Liver (tissue), 3 donors: Measurements from ENCODE around the gene CPA1.

Experiments used
- EGR1 ChIP-seq, 2 donors: IDR thresholded peaks; 2 replicates each; pipeline ENCODE4 v1.6.1; 2016 to 2018; ENCODE audit warnings: antibody characterized with exemption in 2 of 2, low read depth in 2 of 2
- FOXA1 ChIP-seq: IDR thresholded peaks from 2 replicates; pipeline ENCODE4 v1.6.1; 2016; ENCODE audit warnings: antibody characterized with exemption
- GABPA ChIP-seq, 2 donors: IDR thresholded peaks in 1 of 2; conservative IDR thresholded peaks in 1 of 2; 2 replicates each; pipeline ENCODE4 v1.6.1; 2016; ENCODE audit warnings: antibody characterized with exemption in 2 of 2, mild to moderate bottlenecking in 1 of 2, moderate library complexity in 1 of 2
- JUND ChIP-seq, 2 donors: IDR thresholded peaks; 2 replicates each; pipeline ENCODE4 v1.6.1; 2016; ENCODE audit warnings: antibody characterized with exemption in 2 of 2
- RAD21 ChIP-seq, 2 donors: IDR thresholded peaks; 2 replicates each; pipeline ENCODE4 v1.6.1; 2016; ENCODE audit warnings: antibody characterized with exemption in 2 of 2, mild to moderate bottlenecking in 2 of 2
- RXRA ChIP-seq, 2 donors: IDR thresholded peaks; 2 replicates each; pipeline ENCODE4 v1.6.1; 2017 to 2018; ENCODE audit warnings: antibody characterized with exemption in 2 of 2, mild to moderate bottlenecking in 1 of 2
- TAF1 ChIP-seq: conservative IDR thresholded peaks from 2 replicates; pipeline ENCODE4 v1.6.1; 2016; ENCODE audit warnings: antibody characterized with exemption, mild to moderate bottlenecking
- YY1 ChIP-seq: IDR thresholded peaks from 2 replicates; pipeline ENCODE4 v1.6.1; 2016; ENCODE audit warnings: antibody characterized with exemption, mild to moderate bottlenecking
- TF ChIP-seq, protein P1 (sequence below): fragments of 150-350 bp; IDR thresholded peaks from 2 replicates; pipeline ENCODE4 v1.5.1; 2017; ENCODE audit warnings: improper control_type of control experiment, low read depth, low read length; ENCODE audit not compliant: missing input control
- TF ChIP-seq, protein P2 (sequence below): IDR thresholded peaks from 2 replicates; pipeline ENCODE4 v1.6.1; 2016; ENCODE audit warnings: antibody characterized with exemption
- TF ChIP-seq, protein P3 (sequence below): IDR thresholded peaks from 2 replicates; pipeline ENCODE4 v1.6.1; 2016; ENCODE audit warnings: antibody characterized with exemption
- donor health status: healthy.
- donor health status: healthy.

DNA sequence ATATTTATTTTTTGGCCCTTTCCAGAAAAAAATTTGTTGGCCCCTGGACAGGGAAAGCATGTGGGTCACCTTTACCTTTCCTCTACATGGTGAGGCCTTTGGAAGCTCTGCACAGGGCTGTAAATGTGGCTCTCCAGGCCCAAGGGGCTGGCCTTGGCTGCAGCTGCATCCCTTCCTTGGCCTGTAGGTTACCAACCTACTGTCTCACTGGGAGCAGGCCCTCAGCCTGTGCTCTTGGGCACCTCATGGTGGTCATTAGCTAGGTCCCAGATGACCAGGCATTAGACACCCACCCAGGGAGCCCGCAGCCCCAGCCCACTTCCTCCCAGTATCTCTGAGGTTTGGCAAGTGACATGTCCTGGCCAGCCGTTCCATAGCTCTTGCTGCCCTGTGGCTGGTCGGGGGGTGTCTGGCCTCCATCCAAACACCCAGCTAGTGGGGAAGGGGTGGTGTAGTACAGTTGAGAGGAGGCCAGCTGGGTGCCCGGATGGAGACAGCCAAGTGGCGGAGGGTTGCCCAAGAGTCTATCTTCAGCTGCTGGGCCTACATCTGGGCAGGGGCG lies 42.8 kb upstream of the CPA1 start:
- TF ChIP-seq, protein P1, sequence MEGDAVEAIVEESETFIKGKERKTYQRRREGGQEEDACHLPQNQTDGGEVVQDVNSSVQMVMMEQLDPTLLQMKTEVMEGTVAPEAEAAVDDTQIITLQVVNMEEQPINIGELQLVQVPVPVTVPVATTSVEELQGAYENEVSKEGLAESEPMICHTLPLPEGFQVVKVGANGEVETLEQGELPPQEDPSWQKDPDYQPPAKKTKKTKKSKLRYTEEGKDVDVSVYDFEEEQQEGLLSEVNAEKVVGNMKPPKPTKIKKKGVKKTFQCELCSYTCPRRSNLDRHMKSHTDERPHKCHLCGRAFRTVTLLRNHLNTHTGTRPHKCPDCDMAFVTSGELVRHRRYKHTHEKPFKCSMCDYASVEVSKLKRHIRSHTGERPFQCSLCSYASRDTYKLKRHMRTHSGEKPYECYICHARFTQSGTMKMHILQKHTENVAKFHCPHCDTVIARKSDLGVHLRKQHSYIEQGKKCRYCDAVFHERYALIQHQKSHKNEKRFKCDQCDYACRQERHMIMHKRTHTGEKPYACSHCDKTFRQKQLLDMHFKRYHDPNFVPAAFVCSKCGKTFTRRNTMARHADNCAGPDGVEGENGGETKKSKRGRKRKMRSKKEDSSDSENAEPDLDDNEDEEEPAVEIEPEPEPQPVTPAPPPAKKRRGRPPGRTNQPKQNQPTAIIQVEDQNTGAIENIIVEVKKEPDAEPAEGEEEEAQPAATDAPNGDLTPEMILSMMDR: no peak
- TF ChIP-seq JUND (IDR thresholded peaks at IDR 0.05): no peak
- no peak for TF ChIP-seq EGR1 (IDR thresholded peaks at IDR 0.05; ENCODE audit: low read depth in 2 of 2)
- TF ChIP-seq TAF1: no peak
- no peak for TF ChIP-seq FOXA1
- no peak for TF ChIP-seq RAD21 (IDR thresholded peaks at IDR 0.05)
- no peak for TF ChIP-seq YY1
- TF ChIP-seq, protein P2, sequence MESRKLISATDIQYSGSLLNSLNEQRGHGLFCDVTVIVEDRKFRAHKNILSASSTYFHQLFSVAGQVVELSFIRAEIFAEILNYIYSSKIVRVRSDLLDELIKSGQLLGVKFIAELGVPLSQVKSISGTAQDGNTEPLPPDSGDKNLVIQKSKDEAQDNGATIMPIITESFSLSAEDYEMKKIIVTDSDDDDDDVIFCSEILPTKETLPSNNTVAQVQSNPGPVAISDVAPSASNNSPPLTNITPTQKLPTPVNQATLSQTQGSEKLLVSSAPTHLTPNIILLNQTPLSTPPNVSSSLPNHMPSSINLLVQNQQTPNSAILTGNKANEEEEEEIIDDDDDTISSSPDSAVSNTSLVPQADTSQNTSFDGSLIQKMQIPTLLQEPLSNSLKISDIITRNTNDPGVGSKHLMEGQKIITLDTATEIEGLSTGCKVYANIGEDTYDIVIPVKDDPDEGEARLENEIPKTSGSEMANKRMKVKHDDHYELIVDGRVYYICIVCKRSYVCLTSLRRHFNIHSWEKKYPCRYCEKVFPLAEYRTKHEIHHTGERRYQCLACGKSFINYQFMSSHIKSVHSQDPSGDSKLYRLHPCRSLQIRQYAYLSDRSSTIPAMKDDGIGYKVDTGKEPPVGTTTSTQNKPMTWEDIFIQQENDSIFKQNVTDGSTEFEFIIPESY: no peak
- no peak for TF ChIP-seq RXRA (IDR thresholded peaks at IDR 0.05)
- TF ChIP-seq GABPA (IDR thresholded peaks at IDR 0.05 in 1 of 2, conservative IDR thresholded peaks at IDR 0.05 in 1 of 2): no peak
- TF ChIP-seq, protein P3, sequence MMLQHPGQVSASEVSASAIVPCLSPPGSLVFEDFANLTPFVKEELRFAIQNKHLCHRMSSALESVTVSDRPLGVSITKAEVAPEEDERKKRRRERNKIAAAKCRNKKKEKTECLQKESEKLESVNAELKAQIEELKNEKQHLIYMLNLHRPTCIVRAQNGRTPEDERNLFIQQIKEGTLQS: no peak
